GM18858 (cell line): ENCODE measurements around the gene EFHC1.
"Not testable (repeated sequence)": the region's sequence is repeated elsewhere in the genome, so short reads cannot be mapped to it uniquely, and the experiment has no call there.

Experiments used
- ATAC-seq: cut with Tn5 transposase; IDR thresholded peaks from one replicate; pipeline ENCODE4 v1.9.1; 2021; ENCODE audit not compliant: unreplicated experiment

The EFHC1 gene

GRCh38 chr6:52435345-52435744, 15.2 kb downstream of the EFHC1 start:
- ATAC-seq = no peak

- ATAC-seq = no peak
Measured at GRCh38 chr6:52438926-52439325, 18.8 kb downstream of the EFHC1 start.

GRCh38 chr6:52454556-52454955, 34.4 kb downstream of the EFHC1 start:
- no peak for ATAC-seq

- ATAC-seq = no peak
Measured at GRCh38 chr6:52457096-52457495, 37.0 kb downstream of the EFHC1 start.

- not testable (repeated sequence) for ATAC-seq
Measured at GRCh38 chr6:52461194-52461593, 41.1 kb downstream of the EFHC1 start.

- ATAC-seq = no peak
Measured at GRCh38 chr6:52474173-52474572, 54.0 kb downstream of the EFHC1 start.

GRCh38 chr6:52475307-52475706, 55.2 kb downstream of the EFHC1 start:
- ATAC-seq = no peak

GRCh38 chr6:52482903-52483670, 62.9 kb downstream of the EFHC1 start:
- ATAC-seq = no peak

- no peak for ATAC-seq
Measured at GRCh38 chr6:52483671-52484003, 63.5 kb downstream of the EFHC1 start.

- no peak for ATAC-seq
Measured at GRCh38 chr6:52489881-52490280, 69.7 kb downstream of the EFHC1 start.

GRCh38 chr6:52491203-52492069, 71.3 kb downstream of the EFHC1 start:
- peak; percentile 68 for ATAC-seq

- ATAC-seq = no peak
Measured at GRCh38 chr6:52493669-52494068, 73.5 kb downstream of the EFHC1 start.

- ATAC-seq = no peak
Measured at GRCh38 chr6:52494298-52495072, 74.3 kb downstream of the EFHC1 start.

GRCh38 chr6:52495922-52496321, 75.8 kb downstream of the EFHC1 start:
- no peak for ATAC-seq

- ATAC-seq = no peak
Measured at GRCh38 chr6:52496631-52497030, 76.5 kb downstream of the EFHC1 start.

- ATAC-seq = peak; percentile 88
Measured at GRCh38 chr6:52497652-52498408, 77.7 kb downstream of the EFHC1 start.

- peak; percentile 24 for ATAC-seq
Measured at GRCh38 chr6:52498538-52499017, 78.4 kb downstream of the EFHC1 start.

- no peak for ATAC-seq
Measured at GRCh38 chr6:52499026-52499425, 78.9 kb downstream of the EFHC1 start.

GRCh38 chr6:52499681-52500236, 79.6 kb downstream of the EFHC1 start:
- ATAC-seq = no peak
